HTR-8/SVneo (cell line): ENCODE data around the gene MEF2D.
A peak's percentile ranks its signal among the peaks of the same experiment; 100 is the strongest.

ENCODE experiments used
- DNase-seq: peaks from one replicate; pipeline ENCODE4 v3.0.0; 2011; ENCODE audit warnings: low spot score, mixed read lengths; ENCODE audit not compliant: insufficient read length
- FAIRE-seq: peaks from 2 replicates; lab custom pipeline; 2011; peaks lifted over from hg19 to GRCh38; lab: Jason Lieb, UNC

The MEF2D gene

GRCh38 chr1:156455362-156455761 is 45.2 kb downstream of the MEF2D start:
- no peak for DNase-seq

GRCh38 chr1:156452907-156453306 is 47.7 kb downstream of the MEF2D start:
- no peak for DNase-seq
- no peak for FAIRE-seq

More at GRCh38 chr1:156455362-156455761, 45.2 kb downstream of the MEF2D start:
- no peak for FAIRE-seq

GRCh38 chr1:156451505-156452160 is 48.9 kb downstream of the MEF2D start:
- FAIRE-seq (no peak), DNase-seq (no peak)

- DNase-seq (no peak), FAIRE-seq (no peak)
These were observed 52.2 kb downstream of the MEF2D start for GRCh38 chr1:156448134-156448967.

GRCh38 chr1:156445789-156446263 is 54.7 kb downstream of the MEF2D start:
- DNase-seq: peak; percentile 84
- no peak for FAIRE-seq

GRCh38 chr1:156444407-156445001 is 56.1 kb downstream of the MEF2D start:
- FAIRE-seq (no peak), DNase-seq (no peak)

GRCh38 chr1:156443286-156443685 is 57.3 kb downstream of the MEF2D start:
- DNase-seq (no peak), FAIRE-seq (no peak)

GRCh38 chr1:156440654-156441437 is 59.7 kb downstream of the MEF2D start:
- FAIRE-seq (no peak), DNase-seq (no peak)

GRCh38 chr1:156439777-156440183 is 60.8 kb downstream of the MEF2D start:
- DNase-seq (no peak), FAIRE-seq (no peak)

- DNase-seq: no peak
- no peak for FAIRE-seq
These were observed 61.4 kb downstream of the MEF2D start for GRCh38 chr1:156439036-156439776.

GRCh38 chr1:156438278-156438987 is 62.1 kb downstream of the MEF2D start:
- FAIRE-seq (no peak), DNase-seq (no peak)

- FAIRE-seq (no peak), DNase-seq (no peak)
These were observed 63.3 kb downstream of the MEF2D start for GRCh38 chr1:156437037-156437867.

- FAIRE-seq (no peak), DNase-seq (no peak)
These were observed 64.2 kb downstream of the MEF2D start for GRCh38 chr1:156436141-156437036.

- no peak for DNase-seq
- no peak for FAIRE-seq
These were observed 64.9 kb downstream of the MEF2D start for GRCh38 chr1:156435545-156436140.

- DNase-seq (no peak), FAIRE-seq (no peak)
These were observed 65.5 kb downstream of the MEF2D start for GRCh38 chr1:156434989-156435544.

- FAIRE-seq (no peak), DNase-seq (no peak)
These were observed 67.0 kb downstream of the MEF2D start for GRCh38 chr1:156433602-156434001.
